ENCODE measurements around the gene SPATA7. TPM values are rescaled to one million over a fixed set of nuclear protein-coding genes. Genes with fewer than 3 reads are reported as not detected.

SPATA7 gene
- total RNA-seq, 1 donor, result 21.4 TPM

DNA sequence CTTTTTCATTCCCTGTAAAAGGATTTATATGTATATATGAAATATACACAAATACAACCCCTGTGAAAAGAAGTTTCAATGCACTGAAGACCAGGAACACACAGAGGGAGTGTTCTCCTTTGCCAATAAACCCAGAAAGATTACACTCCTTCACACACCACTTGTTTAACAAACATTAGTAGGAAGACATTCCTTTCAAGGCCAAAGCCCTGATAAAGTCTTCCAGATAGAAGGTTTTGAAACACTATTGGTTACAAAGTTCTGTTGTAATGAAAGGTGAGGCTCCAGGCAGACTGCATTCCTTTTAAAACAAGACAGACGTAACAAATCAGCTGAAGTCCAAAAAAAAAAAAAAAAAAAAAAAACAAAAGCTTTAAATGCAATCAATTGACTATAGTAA, 88.3 kb downstream of the SPATA7 start:
- Histone ChIP-seq H3K27me3 (ENCODE audit: insufficient read depth, low read length) (no peaks in the 10 kb centered on the region), H3K9me3 (ENCODE audit: low read depth, low read length) (no peaks in the 10 kb centered on the region), H3K4me1 (ENCODE audit: insufficient read depth, low read length) (peaks cover 37% of the 10 kb centered on the region), H3K79me2 (ENCODE audit: insufficient read depth, low read length) (no peaks in the 10 kb centered on the region), H3K36me3 (ENCODE audit: insufficient read depth, low read length) (peaks cover 26% of the 10 kb centered on the region), H3K27ac (ENCODE audit: low read depth, low read length) (no peak overlapping the region), H4K20me1 (ENCODE audit: insufficient read depth, low read length) (peaks cover 11% of the 10 kb centered on the region), H3K4me2 (ENCODE audit: insufficient read depth, low read length) (no peak overlapping the region), H3K4me3 (ENCODE audit: insufficient read depth, low read length) (no peak overlapping the region), H2AFZ (ENCODE audit: low read length) (no peak overlapping the region)
- no peak for DNase-seq (ENCODE audit: insufficient read length, low spot score, missing footprints)
- TF ChIP-seq, protein P1, sequence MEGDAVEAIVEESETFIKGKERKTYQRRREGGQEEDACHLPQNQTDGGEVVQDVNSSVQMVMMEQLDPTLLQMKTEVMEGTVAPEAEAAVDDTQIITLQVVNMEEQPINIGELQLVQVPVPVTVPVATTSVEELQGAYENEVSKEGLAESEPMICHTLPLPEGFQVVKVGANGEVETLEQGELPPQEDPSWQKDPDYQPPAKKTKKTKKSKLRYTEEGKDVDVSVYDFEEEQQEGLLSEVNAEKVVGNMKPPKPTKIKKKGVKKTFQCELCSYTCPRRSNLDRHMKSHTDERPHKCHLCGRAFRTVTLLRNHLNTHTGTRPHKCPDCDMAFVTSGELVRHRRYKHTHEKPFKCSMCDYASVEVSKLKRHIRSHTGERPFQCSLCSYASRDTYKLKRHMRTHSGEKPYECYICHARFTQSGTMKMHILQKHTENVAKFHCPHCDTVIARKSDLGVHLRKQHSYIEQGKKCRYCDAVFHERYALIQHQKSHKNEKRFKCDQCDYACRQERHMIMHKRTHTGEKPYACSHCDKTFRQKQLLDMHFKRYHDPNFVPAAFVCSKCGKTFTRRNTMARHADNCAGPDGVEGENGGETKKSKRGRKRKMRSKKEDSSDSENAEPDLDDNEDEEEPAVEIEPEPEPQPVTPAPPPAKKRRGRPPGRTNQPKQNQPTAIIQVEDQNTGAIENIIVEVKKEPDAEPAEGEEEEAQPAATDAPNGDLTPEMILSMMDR (IDR thresholded peaks at IDR 0.05; ENCODE audit: extremely low read depth, low read depth, low read length), result no peak

DNA sequence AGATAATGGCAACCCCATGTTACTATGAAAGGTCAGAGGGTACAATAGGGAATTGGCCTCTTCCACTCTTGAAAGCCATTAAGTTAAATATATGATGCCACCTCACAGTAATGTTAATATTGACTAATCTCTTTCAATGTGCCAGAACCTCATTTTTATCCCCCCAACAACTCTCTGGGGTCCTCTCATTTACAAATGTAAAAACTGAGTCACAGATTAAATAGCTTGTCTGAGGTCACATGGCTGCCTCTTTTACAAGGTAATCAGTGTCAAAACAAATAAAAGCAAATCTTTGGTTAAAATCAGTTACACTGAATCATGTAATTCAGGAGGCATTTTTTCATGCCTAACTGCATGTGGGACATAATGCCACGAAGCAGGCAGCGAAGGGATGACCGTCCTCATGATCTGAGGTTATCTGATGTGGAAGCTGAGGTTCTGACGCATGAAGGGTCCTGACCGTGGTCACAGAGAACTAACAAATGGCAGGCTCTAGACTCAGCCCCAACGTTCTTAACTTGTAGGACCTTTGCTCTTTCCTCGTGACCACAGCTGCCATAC, 90.8 kb downstream of the SPATA7 start:
- DNase-seq (ENCODE audit: insufficient read length, low spot score, missing footprints), result peak; percentile 89
- Histone ChIP-seq H3K36me3 (ENCODE audit: insufficient read depth, low read length) (peaks cover 27% of the 10 kb centered on the region), H3K27me3 (ENCODE audit: insufficient read depth, low read length) (no peaks in the 10 kb centered on the region), H2AFZ (ENCODE audit: low read length) (no peak overlapping the region), H3K79me2 (ENCODE audit: insufficient read depth, low read length) (no peaks in the 10 kb centered on the region), H3K4me2 (ENCODE audit: insufficient read depth, low read length) (no peak overlapping the region), H3K27ac (ENCODE audit: low read depth, low read length) (peak overlapping the region; percentile 47), H3K9me3 (ENCODE audit: low read depth, low read length) (no peaks in the 10 kb centered on the region), H4K20me1 (ENCODE audit: insufficient read depth, low read length) (peaks cover 12% of the 10 kb centered on the region), H3K4me3 (ENCODE audit: insufficient read depth, low read length) (no peak overlapping the region), H3K4me1 (ENCODE audit: insufficient read depth, low read length) (peaks cover 16% of the 10 kb centered on the region)
- TF ChIP-seq, protein P1 (IDR thresholded peaks at IDR 0.05; ENCODE audit: extremely low read depth, low read depth, low read length), result no peak

DNA sequence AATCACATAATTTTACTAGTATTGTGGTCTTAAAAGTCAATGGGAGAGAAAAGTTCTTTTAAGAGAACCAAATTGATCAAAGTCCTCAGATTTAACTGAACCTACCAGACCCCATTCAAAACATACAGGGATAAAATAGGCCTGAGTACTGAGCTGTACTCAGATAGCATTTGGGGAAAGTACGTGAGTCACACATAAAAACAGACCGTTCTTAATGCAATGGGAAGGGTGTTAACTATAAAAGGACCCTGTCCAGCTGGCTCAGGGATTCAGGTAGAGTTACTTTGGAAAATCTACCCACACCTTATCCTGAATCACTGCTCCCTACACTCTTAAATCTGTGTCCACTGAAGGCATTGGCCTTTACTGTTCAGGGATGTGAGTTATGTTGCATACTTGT, 91.4 kb downstream of the SPATA7 start:
- DNase-seq (ENCODE audit: insufficient read length, low spot score, missing footprints), result peak; percentile 95
- H3K9me3 ChIP-seq (ENCODE audit: low read depth, low read length), result no peaks in the 10 kb centered on the region
- peaks cover 13% of the 10 kb centered on the region for H3K4me1 ChIP-seq (ENCODE audit: insufficient read depth, low read length)
- H3K27ac ChIP-seq (ENCODE audit: low read depth, low read length), result peak overlapping the region; percentile 47
- H3K4me3 ChIP-seq (ENCODE audit: insufficient read depth, low read length), result no peak overlapping the region
- no peaks in the 10 kb centered on the region for H3K27me3 ChIP-seq (ENCODE audit: insufficient read depth, low read length)
- peaks cover 29% of the 10 kb centered on the region for H3K36me3 ChIP-seq (ENCODE audit: insufficient read depth, low read length)
- peaks cover 13% of the 10 kb centered on the region for H4K20me1 ChIP-seq (ENCODE audit: insufficient read depth, low read length)
- H3K79me2 ChIP-seq (ENCODE audit: insufficient read depth, low read length), result no peaks in the 10 kb centered on the region
- no peak overlapping the region for H3K4me2 ChIP-seq (ENCODE audit: insufficient read depth, low read length)
- no peak overlapping the region for H2AFZ ChIP-seq (ENCODE audit: low read length)
- TF ChIP-seq, protein P1 (IDR thresholded peaks at IDR 0.05; ENCODE audit: extremely low read depth, low read depth, low read length), result no peak

DNA sequence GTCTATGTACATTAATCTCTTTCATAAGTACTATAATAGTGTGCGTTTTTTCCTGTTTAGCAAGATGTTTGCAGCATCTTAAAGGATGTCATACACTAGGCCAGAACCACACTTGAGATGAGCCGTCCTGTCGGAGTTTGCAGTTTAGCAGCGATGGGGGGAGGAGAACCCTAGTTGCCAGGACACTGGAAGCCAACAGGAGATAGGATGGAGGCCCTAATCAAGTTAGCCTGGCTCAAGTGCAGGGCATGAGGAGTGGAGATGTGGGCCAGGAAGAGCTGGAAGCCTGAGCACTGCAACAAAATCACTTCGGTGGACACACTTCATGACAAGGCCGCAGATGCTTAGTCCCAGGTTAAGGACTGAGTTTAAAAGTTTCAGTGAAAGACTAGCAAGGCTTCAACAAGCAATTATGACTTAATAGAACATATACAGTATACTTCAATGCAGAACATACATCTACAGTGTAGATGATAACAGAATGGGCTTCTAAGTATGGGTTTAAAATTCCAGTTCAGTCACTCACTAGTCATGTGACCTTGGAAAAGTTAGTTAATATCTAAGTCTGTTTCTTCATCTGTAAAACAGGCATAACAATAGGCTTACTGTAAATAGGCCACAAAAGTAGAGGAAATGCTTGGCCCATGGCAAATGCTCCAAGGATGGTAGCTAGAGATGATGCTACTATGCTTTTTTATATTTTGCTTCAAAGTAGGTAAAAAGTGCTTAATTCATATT, 92.2 kb downstream of the SPATA7 start:
- no peak for DNase-seq (ENCODE audit: insufficient read length, low spot score, missing footprints)
- H2AFZ ChIP-seq (ENCODE audit: low read length), result no peak overlapping the region
- no peak overlapping the region for H3K27ac ChIP-seq (ENCODE audit: low read depth, low read length)
- no peaks in the 10 kb centered on the region for H3K9me3 ChIP-seq (ENCODE audit: low read depth, low read length)
- no peaks in the 10 kb centered on the region for H3K27me3 ChIP-seq (ENCODE audit: insufficient read depth, low read length)
- no peak overlapping the region for H3K4me2 ChIP-seq (ENCODE audit: insufficient read depth, low read length)
- H3K4me3 ChIP-seq (ENCODE audit: insufficient read depth, low read length), result no peak overlapping the region
- H3K79me2 ChIP-seq (ENCODE audit: insufficient read depth, low read length), result no peaks in the 10 kb centered on the region
- H3K4me1 ChIP-seq (ENCODE audit: insufficient read depth, low read length), result peaks cover 15% of the 10 kb centered on the region
- H3K36me3 ChIP-seq (ENCODE audit: insufficient read depth, low read length), result peaks cover 28% of the 10 kb centered on the region
- peaks cover 17% of the 10 kb centered on the region for H4K20me1 ChIP-seq (ENCODE audit: insufficient read depth, low read length)
- TF ChIP-seq, protein P1 (IDR thresholded peaks at IDR 0.05; ENCODE audit: extremely low read depth, low read depth, low read length), result no peak

Data from osteoblast (primary cell).